Coronary artery (tissue), 2 donors: Measurements from ENCODE around the gene ZNF367.

Source experiments
- DNase-seq: peaks from one replicate; pipeline ENCODE4 v3.0.0-alpha.2; 2017; ENCODE audit warnings: low spot score
- H3K27ac ChIP-seq, 2 donors: fragments of 200-600 bp; sonication (generic); one replicate each; pipeline ENCODE4 v1.5.1; 2016 to 2019
- H3K4me3 ChIP-seq: fragments of 200-600 bp; sonication (generic); 2 replicates; pipeline ENCODE4 v1.5.1; 2016; ENCODE audit warnings: mild to moderate bottlenecking, moderate library complexity
- TF ChIP-seq, protein P1 (sequence below): fragments of 200-600 bp; sonication (generic); IDR thresholded peaks from one replicate; pipeline ENCODE4 v1.5.1; 2019; ENCODE audit warnings: antibody characterized with exemption

The ZNF367 gene

DNA sequence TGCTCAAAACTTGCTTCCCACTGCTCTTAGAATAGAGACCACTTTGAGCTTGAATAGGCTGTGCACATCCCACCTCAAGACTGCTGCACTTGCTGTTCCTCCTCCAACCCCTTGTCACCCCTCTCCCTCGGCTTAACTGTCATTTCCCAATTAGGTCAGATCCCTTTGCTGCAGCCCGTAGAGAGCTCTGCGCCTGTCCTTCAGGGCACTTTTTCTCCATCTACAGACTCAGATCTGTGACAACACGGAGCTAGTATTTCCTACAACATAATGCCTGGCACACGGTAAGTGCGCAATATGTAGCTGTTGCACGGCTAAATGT is 31.3 kb upstream of the ZNF367 start:
- peak overlapping the region; percentile 92 to 94 for H3K27ac ChIP-seq

DNA sequence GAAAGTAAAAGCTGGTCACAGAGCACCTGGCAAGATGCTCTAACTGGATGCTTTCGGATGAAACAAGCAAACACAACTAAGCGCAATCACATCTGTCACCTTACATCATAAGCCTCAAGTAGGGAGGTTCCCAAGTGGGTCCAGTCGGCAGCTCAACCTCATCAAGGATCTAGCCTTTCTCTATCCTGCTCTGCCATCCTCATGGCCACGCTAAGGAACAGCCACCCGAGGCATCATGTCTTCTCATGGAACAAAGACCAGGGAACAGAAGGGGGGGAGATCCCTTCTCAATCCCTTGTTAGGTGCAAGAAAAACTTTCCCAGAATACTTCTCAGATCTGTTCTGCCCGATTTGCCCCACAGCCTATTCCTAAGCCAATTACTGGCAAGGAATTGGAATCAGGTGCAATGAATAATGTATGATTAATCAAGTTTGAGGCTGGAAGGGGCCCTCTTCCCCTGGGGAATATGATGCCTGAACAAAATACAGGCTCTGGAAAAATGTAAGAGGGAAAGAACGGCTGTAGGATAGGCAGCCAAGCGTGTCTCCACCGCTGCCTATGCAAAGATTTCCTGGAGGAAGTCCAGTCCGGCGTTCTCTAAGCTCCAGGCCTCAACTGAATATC is 30.5 kb upstream of the ZNF367 start:
- no peak for DNase-seq
- H3K27ac ChIP-seq = peak overlapping the region in 1 of 2 donors; percentile 94
- H3K4me3 ChIP-seq = no peak overlapping the region
- TF ChIP-seq, protein P1, sequence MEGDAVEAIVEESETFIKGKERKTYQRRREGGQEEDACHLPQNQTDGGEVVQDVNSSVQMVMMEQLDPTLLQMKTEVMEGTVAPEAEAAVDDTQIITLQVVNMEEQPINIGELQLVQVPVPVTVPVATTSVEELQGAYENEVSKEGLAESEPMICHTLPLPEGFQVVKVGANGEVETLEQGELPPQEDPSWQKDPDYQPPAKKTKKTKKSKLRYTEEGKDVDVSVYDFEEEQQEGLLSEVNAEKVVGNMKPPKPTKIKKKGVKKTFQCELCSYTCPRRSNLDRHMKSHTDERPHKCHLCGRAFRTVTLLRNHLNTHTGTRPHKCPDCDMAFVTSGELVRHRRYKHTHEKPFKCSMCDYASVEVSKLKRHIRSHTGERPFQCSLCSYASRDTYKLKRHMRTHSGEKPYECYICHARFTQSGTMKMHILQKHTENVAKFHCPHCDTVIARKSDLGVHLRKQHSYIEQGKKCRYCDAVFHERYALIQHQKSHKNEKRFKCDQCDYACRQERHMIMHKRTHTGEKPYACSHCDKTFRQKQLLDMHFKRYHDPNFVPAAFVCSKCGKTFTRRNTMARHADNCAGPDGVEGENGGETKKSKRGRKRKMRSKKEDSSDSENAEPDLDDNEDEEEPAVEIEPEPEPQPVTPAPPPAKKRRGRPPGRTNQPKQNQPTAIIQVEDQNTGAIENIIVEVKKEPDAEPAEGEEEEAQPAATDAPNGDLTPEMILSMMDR = no peak

More for the DNA sequence above, 31.3 kb upstream of the ZNF367 start:
- TF ChIP-seq, protein P1 = no peak
- peak; percentile 76 for DNase-seq
- H3K4me3 ChIP-seq = peak overlapping the region; percentile 88

DNA sequence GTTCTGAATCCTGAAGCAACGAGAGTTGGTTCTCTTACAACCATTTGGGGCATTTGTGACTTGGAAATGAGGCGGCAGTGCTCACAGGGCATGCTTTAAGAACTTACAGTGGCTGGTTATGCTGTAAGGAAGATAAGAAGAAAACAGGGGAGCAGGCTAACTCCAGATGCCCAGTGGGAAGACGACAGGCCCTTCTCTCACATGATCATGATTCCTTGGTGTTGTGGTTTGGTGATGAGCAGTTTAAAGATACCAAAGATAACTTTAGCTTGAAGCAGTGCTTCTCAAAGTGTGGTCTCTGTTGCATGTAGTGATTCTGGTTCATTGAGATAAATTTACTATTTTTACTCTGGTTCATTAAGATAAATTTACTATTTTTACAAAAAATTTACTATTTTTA is 29.2 kb upstream of the ZNF367 start:
- Histone ChIP-seq H3K4me3 (no peak overlapping the region), H3K27ac (no peak overlapping the region)
- TF ChIP-seq, protein P1 = no peak
- DNase-seq = no peak

DNA sequence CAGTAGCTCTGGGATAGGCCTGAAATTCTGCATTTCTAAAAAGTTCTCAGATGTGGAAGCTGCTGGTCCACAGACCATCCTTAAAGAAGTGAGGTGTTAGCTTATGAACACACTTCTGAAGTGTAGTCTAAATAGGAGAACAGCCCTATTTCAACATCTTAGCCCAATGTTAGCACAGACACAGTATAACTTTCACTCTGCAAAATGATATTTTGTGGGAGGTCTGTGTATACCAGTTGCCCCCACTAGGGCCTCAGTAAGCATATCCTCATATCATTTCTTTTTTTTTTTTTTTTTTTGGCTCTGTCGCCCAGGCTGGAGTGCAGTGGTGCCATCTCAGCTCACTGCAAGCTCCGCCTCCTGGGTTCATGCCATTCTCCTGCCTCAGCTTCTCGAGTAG is 24.3 kb upstream of the ZNF367 start:
- Histone ChIP-seq H3K27ac (no peak overlapping the region), H3K4me3 (no peak overlapping the region)
- TF ChIP-seq, protein P1 = no peak
- no peak for DNase-seq

DNA sequence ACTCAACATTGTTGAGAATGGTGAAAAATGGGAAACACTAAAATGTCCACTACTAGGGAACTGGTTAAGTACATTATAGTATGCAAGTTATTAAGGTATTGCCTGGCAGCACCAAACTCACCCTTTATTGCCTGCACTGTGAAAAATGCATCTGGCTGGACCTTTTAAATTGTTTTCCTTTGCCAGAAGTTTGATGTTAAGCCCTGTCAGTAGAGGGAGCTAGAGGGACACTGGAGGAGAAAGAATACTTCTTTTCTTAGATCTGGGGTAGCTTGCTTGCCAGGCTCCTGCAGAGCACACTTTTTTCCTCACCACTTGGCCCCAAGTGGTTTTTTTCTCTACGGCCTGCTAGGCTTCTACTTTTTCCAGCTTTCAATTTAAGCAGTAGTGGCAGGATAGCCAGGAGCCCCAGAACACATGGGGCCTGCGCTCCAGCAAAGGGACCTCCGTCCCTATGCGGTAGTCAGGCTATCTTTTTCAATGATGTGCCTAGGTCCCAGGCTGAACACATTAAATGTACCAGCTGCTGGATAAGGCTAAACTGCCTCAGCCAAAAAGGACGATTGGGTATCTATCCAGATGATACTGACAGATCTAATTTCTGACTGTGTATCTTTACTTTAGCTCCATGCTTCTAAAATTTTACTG is 23.8 kb upstream of the ZNF367 start:
- Histone ChIP-seq H3K4me3 (no peak overlapping the region), H3K27ac (no peak overlapping the region)
- TF ChIP-seq, protein P1 = no peak
- DNase-seq = no peak

DNA sequence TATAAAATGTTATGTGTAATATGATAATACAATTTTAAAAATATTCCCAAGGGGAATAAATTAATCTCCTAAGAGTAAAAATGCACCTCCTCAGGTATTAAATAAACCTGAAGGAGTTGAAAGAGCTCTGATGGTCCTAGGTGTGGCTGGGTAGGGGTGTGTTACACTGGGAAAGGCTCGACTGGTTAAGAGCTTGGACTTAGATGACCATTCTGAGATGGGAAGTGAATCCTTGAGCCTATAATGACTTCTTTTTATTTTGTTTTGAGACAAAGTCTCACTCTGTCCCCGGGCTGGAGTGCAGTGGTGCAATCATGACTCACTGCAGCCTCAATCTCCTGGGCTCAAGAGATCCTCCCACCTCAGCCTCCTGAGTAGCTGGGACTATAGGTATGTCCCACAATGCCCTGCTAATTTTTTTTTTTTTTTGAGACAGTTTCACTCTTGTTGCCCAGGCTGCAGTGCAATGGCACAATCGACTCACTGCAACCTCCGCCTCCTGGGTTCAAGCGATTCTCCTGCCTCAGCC is 22.6 kb upstream of the ZNF367 start:
- DNase-seq = no peak
- no peak overlapping the region for H3K4me3 ChIP-seq
- H3K27ac ChIP-seq = no peak overlapping the region
- TF ChIP-seq, protein P1 = no peak

DNA sequence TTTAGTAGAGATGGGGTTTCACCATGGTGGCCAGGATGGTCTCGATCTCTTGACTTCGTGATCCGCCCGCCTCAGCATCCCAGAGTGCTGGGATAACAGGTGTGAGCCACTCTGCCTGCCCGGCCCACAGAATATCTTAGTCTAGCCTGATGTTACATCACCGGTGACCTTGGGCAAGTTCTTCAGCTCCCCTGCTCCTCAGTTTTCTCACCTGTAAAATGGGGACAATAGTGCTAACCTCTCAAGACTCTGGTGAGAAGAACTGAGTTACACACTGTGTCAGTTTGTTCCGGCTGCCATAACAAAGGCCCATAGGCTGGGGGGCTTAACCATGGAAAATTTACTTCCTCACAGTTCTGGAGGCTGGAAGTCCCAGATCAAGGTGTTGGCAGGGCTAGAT is 19.3 kb upstream of the ZNF367 start:
- TF ChIP-seq, protein P1 = no peak
- H3K27ac ChIP-seq = no peak overlapping the region
- DNase-seq = no peak

More for the DNA sequence above, 19.3 kb upstream of the ZNF367 start:
- no peak overlapping the region for H3K4me3 ChIP-seq
